Measurements from ENCODE around the gene CSTB.

- no peak for TF ChIP-seq POLR2A (IDR thresholded peaks at IDR 0.05; ENCODE audit: extremely low read depth, insufficient read length)
- TF ChIP-seq CTCF (IDR thresholded peaks at IDR 0.05; ENCODE audit: low read depth, low read length), result no peak
Measured at GRCh38 chr21:43818685-43819084, 42.6 kb upstream of the CSTB start.
